Neuron (in vitro differentiated cells): ENCODE measurements around the gene CHI3L1.

Experiments
- H2AFZ ChIP-seq: one replicate; pipeline ENCODE4 v1.6.1; 2013; ENCODE audit warnings: low read depth, mild to moderate bottlenecking, inconsistent platforms, low read length, moderate library complexity
- H3K27me3 ChIP-seq: one replicate; pipeline ENCODE4 v1.6.1; 2013; ENCODE audit warnings: low read length; ENCODE audit not compliant: insufficient read depth
- H3K36me3 ChIP-seq: one replicate; pipeline ENCODE4 v1.6.1; 2013; ENCODE audit warnings: low read length; ENCODE audit not compliant: insufficient read depth
- H3K4me1 ChIP-seq: one replicate; pipeline ENCODE4 v1.6.1; 2013; ENCODE audit warnings: low read length; ENCODE audit not compliant: insufficient read depth
- H3K4me3 ChIP-seq: 2 replicates; pipeline ENCODE4 v1.5.1; 2013; ENCODE audit warnings: mild to moderate bottlenecking, low read length, moderate library complexity
- H3K9me3 ChIP-seq: one replicate; pipeline ENCODE4 v1.6.1; 2013; ENCODE audit warnings: low read length

Gene CHI3L1

GRCh38 chr1:203183828-203184227 is 2.7 kb downstream of the CHI3L1 start:
- no peaks in the 10 kb centered on the region for H3K36me3 ChIP-seq
- no peaks in the 10 kb centered on the region for H3K27me3 ChIP-seq
- H3K9me3 ChIP-seq = no peaks in the 10 kb centered on the region
- peaks cover 24% of the 10 kb centered on the region for H3K4me1 ChIP-seq
- no peak overlapping the region for H3K4me3 ChIP-seq
- H2AFZ ChIP-seq = no peak overlapping the region

GRCh38 chr1:203182387-203182953 is 4.0 kb downstream of the CHI3L1 start:
- Histone ChIP-seq H3K36me3 (no peaks in the 10 kb centered on the region), H3K4me3 (no peak overlapping the region), H3K9me3 (no peaks in the 10 kb centered on the region), H2AFZ (no peak overlapping the region), H3K4me1 (peaks cover 26% of the 10 kb centered on the region), H3K27me3 (no peaks in the 10 kb centered on the region)

GRCh38 chr1:203181586-203182386 is 4.7 kb downstream of the CHI3L1 start:
- Histone ChIP-seq H3K4me3 (no peak overlapping the region), H3K27me3 (peaks cover 2% of the 10 kb centered on the region), H3K4me1 (peaks cover 21% of the 10 kb centered on the region), H3K36me3 (no peaks in the 10 kb centered on the region), H3K9me3 (no peaks in the 10 kb centered on the region), H2AFZ (no peak overlapping the region)

- Histone ChIP-seq H2AFZ (no peak overlapping the region), H3K4me3 (no peak overlapping the region), H3K9me3 (no peaks in the 10 kb centered on the region), H3K27me3 (peaks cover 8% of the 10 kb centered on the region), H3K36me3 (no peaks in the 10 kb centered on the region), H3K4me1 (peaks cover 17% of the 10 kb centered on the region)
Measured at GRCh38 chr1:203180611-203181330, 5.7 kb downstream of the CHI3L1 start.

- H3K4me1 ChIP-seq = peaks cover 17% of the 10 kb centered on the region
- H3K27me3 ChIP-seq = peaks cover 8% of the 10 kb centered on the region
- no peaks in the 10 kb centered on the region for H3K36me3 ChIP-seq
- no peak overlapping the region for H3K4me3 ChIP-seq
- no peaks in the 10 kb centered on the region for H3K9me3 ChIP-seq
- H2AFZ ChIP-seq = no peak overlapping the region
Measured at GRCh38 chr1:203179667-203180005, 6.9 kb downstream of the CHI3L1 start.

GRCh38 chr1:203178821-203179666 is 7.5 kb downstream of the CHI3L1 start:
- Histone ChIP-seq H3K4me3 (no peak overlapping the region), H3K9me3 (no peaks in the 10 kb centered on the region), H3K36me3 (no peaks in the 10 kb centered on the region), H3K27me3 (peaks cover 8% of the 10 kb centered on the region), H3K4me1 (peaks cover 17% of the 10 kb centered on the region), H2AFZ (no peak overlapping the region)

- H3K4me1 ChIP-seq = peaks cover 17% of the 10 kb centered on the region
- no peak overlapping the region for H3K4me3 ChIP-seq
- peaks cover 8% of the 10 kb centered on the region for H3K27me3 ChIP-seq
- H3K36me3 ChIP-seq = no peaks in the 10 kb centered on the region
- H3K9me3 ChIP-seq = no peaks in the 10 kb centered on the region
- no peak overlapping the region for H2AFZ ChIP-seq
Measured at GRCh38 chr1:203178083-203178482, 8.4 kb downstream of the CHI3L1 start.

- Histone ChIP-seq H3K4me3 (no peak overlapping the region), H2AFZ (no peak overlapping the region), H3K36me3 (no peaks in the 10 kb centered on the region), H3K9me3 (no peaks in the 10 kb centered on the region), H3K27me3 (peaks cover 8% of the 10 kb centered on the region), H3K4me1 (peaks cover 17% of the 10 kb centered on the region)
Measured at GRCh38 chr1:203177470-203178039, 8.9 kb downstream of the CHI3L1 start.

GRCh38 chr1:203177036-203177405 is 9.5 kb downstream of the CHI3L1 start:
- no peaks in the 10 kb centered on the region for H3K36me3 ChIP-seq
- H3K9me3 ChIP-seq = no peaks in the 10 kb centered on the region
- H2AFZ ChIP-seq = no peak overlapping the region
- peaks cover 17% of the 10 kb centered on the region for H3K4me1 ChIP-seq
- peaks cover 8% of the 10 kb centered on the region for H3K27me3 ChIP-seq
- H3K4me3 ChIP-seq = no peak overlapping the region

GRCh38 chr1:203176273-203177035 is 10.1 kb downstream of the CHI3L1 start:
- no peaks in the 10 kb centered on the region for H3K9me3 ChIP-seq
- H3K4me3 ChIP-seq = no peak overlapping the region
- peaks cover 17% of the 10 kb centered on the region for H3K4me1 ChIP-seq
- no peaks in the 10 kb centered on the region for H3K36me3 ChIP-seq
- peaks cover 8% of the 10 kb centered on the region for H3K27me3 ChIP-seq
- H2AFZ ChIP-seq = no peak overlapping the region

GRCh38 chr1:203175827-203176241 is 10.7 kb downstream of the CHI3L1 start:
- Histone ChIP-seq H3K4me1 (peaks cover 17% of the 10 kb centered on the region), H3K4me3 (no peak overlapping the region), H2AFZ (no peak overlapping the region), H3K36me3 (no peaks in the 10 kb centered on the region), H3K9me3 (no peaks in the 10 kb centered on the region), H3K27me3 (peaks cover 8% of the 10 kb centered on the region)

- Histone ChIP-seq H3K4me1 (peaks cover 17% of the 10 kb centered on the region), H3K27me3 (peaks cover 8% of the 10 kb centered on the region), H3K9me3 (no peaks in the 10 kb centered on the region)
Measured at GRCh38 chr1:203175237-203175826, 11.2 kb downstream of the CHI3L1 start, which contains the start of gene MYBPH. TSS of gene MYBPH (minus strand) at chr1:203175826. CDS start at chr1:203175755, 71 bp downstream.

More at GRCh38 chr1:203175237-203175826, 11.2 kb downstream of the CHI3L1 start, which contains the start of gene MYBPH:
- Histone ChIP-seq H3K4me3 (no peak within 1 kb of the TSS), H2AFZ (no peak within 1 kb of the TSS), H3K36me3 (no peaks in the 10 kb centered on the region)
